GM03348 (cell line): ENCODE data around the gene ANKRD33B.

Experiments
- DNase-seq: peaks from one replicate; pipeline ENCODE4 v3.0.0; 2012; ENCODE audit warnings: low spot score

ANKRD33B gene

DNA sequence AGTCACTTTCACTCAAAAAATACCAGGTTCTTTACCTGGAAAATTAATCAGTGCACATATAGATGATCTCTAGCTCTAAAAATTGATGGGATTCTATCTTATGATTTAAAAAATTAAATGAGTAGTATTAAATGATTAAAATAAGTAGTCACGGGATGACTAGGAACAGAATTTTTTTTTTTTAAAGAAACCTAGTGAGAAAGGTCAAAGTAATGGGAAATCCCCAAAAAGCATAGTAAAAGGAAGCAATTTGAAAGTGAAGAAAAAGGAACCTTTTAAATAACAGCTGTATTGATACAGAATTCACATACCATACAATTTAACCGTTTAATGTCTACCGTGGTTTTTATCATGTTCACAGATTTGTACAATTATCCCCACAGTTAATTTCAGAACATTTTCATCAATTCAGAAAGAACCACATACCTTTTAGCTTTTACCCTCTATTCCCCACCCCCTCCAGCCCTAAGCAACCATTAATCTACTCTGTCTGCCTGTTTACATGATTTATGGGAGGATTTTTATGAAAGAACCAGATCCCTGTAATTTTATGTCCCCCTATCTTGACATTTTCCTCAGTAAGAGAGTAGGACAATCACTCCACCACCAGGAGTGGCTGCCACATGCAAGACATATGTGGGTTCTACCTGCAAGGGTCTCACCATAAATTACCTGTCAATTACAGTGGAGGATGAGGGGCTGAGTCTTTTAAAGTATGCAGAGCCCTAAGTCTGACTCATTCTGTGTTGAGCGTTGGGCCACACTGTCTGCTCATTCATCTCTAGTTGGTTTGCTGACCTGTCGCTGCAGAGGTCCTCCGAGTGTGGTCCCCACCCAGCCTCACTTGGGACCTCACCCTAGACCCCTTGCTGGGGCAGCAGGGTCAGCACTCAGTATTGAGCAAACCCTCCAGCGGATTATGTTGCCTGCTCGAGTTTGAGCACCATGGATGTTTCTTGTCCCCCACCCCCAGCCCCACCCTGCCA is 16.0 kb downstream of the ANKRD33B start:
- no peak for DNase-seq

DNA sequence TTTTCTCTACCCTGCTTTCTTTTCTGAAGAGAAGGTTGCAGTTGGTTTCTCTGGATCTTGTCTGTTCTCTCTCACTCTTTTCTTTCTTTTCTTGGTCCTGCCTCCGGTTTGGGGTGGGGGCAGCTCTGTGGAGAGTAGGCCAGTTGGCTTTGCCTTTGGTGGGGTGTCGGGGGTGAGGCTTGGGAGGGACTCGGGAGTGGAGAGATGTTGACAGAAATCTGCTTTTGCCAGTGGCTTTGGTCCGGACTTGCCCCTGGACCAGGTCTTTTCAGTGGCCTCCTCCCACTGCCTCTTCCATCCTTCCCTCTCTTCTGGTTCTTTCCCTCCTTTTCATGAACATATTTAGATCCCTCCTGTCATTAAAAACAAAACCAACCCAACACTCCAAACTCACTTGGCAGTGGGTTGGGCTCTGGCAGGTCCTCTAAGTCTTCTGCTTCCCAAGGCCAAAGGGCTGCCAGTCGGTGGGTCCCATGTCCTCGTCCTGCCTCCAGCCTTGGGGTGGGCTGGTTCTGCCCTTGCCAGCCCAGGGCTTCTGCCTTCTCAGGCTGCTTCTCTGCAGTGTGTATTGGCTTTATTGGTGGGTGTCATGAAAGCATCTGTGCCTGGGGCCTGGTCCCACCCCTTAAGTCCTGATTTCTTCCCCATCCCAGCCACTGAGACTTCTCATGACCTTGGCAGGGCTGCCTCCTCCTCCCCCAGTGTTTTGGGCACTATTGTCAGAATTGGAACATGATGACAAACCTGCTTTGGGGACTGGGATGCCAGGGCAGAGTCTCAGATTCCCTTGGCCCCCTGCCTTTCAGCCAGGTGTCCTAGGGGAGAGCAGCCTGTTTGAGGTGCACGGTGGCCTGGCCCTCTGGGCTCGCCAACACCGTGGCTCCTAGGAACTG is 16.9 kb downstream of the ANKRD33B start:
- DNase-seq = no peak

DNA sequence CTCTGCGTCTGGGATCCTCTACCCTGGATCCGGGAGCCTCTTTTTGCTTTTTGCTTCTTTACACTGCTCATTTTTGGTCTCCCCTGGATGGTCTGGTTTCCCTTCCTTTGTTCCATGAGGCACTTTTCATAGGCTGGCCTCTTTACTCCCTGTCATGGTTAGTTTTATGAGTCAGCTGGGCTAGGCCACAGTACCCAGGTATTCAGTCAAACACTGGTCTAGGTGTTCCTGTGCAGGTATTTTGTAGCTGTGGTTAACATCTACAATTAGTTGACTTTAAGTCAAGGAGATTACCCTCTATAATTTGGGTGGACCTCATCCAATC is 17.5 kb downstream of the ANKRD33B start:
- no peak for DNase-seq

DNA sequence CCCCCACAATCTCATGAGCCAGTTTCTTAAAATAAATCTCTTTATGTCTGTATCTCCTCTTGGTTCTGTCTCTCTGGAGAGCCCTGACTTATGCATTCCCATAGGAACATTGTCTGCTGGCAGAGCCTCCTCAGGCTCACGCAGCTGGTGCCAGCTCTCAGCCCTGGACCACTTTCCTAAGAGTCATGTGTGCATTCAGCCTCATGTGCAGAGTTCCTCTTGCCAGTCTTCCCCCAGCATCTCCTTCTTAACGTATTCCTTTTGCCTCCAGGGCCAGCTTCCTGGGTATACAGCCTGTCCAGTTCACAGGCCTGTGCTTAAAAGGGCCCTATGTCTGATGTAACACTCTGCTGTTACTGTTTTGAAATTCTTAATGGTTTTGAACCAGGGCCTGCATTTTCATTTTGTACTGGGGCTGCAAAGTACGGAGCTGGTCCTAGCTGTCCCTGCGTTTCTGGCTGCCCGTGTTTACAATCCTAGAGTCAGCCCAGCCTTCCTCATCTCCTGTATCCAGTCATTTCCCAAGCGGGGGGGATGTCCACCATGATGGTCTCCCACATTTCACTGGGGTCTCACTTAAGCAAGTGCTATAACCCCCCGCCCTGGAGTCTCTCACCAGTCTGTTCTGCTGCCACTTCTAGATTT is 18.1 kb downstream of the ANKRD33B start:
- DNase-seq = peak; percentile 57

DNA sequence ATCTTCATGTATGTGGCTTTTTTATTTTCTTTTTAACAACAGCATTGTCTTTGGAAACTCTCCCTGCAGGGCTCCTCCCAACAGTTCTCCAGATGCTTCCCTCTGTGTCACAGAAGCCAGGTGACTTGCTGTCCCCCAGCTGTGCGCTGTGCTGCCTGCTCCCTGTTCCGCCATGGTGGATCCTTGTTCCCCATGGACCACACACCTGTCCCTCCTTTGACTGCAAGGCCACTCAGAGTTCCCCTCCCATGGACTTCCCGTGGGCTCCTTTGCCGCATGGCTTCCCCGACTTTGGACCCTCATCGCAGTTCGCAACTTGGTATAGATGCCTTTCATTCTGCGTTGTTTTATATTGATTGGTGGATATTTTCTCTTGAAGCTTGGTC is 18.6 kb downstream of the ANKRD33B start:
- no peak for DNase-seq

DNA sequence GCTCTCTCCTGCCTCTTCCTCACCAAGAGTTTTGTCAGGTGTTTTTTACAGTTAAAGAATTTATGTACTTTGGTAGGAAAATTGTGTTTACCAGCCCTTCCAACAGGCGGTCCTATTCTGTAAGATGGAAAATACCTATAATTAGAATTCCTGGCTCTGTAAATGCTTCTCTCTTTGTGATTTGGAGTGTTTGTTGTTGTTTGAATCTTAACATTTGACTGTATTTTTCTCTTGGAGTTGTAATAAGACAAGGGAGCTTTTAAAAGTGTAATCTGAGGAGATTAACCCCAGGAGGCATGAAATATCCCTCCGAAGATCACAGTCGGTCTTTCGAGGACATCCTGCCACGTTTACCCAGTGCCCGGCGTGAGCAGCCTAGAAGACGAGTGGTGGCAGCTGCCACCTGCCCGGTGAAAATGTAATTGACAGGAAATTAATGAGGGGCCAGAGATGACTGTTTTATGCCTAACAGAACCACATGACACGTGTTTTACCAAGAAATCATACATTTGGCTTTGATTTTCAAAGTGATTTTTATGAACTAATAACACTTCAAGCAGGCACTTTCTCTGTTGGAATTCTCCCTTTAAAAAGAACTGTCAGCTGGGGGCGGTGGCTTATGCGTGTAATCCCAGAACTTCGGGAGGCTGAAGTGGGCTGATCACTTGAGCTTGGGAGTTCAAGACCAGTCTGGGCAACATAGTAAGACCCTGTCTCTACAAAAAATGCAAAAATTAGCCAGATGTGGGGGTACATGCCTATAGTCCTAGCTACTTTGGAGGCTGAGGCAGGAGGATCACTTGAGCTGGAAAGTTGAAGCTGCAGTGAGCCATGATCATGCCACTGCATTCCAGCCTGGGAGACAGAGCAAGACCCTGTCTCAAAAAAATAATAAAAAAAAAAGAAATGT is 20.0 kb downstream of the ANKRD33B start:
- DNase-seq = no peak

DNA sequence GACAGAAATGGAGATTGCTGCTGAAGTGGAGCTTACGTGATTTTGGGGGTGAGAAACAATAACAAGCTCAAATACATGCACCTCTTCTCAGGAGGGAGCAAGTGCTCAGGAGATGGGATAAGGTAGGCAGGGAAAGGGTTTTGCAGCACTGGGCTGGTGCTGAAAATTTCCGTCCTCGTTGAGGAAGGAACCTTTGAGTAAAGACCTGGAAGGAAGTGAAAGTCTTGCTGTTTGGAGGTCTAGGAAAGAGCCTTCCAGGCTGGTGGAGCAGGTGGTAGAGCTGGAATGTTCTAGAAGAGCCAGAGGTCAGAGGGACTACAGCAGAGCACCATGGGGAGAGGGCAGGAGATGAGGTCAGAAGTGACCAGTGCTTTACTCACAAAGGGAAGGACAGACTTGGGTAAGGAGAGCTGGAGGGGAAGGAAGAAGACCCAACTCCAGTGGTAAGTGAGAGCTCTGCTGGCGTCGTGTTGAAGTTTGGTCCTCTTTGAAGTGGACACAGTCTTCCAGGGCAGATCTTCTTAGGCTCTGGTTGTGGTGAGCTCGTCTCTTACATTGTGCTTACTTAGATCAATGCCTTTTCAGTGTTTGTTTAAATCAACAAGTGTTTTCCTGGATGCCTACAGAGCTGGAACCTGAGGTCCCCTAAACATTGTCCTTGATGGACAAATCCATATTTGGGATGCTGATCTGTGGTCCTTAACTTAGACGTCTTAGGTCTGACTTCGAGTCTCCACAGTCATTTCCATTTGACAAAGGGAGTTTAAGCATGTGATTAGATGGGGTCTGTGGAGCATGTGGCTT is 21.0 kb downstream of the ANKRD33B start:
- no peak for DNase-seq

DNA sequence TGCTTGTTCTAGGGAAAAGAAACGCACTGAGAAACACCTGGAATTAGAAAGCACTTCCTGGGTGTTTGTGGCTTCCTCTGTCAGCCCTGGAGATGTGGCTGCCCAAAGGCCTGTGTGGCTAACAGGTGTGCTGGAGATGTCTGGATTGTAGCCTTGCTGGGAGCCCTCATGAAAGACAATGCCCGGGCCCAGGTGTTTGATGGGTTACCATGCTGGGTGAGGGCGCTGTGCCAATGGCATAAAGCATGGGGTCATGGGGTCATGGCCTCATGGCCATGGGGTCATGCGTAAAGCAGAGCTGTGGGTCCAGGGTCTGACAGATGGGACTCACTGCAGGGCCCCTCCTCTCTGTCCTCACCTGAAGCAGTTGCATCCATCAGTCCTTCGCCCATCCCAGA is 21.6 kb downstream of the ANKRD33B start:
- no peak for DNase-seq

DNA sequence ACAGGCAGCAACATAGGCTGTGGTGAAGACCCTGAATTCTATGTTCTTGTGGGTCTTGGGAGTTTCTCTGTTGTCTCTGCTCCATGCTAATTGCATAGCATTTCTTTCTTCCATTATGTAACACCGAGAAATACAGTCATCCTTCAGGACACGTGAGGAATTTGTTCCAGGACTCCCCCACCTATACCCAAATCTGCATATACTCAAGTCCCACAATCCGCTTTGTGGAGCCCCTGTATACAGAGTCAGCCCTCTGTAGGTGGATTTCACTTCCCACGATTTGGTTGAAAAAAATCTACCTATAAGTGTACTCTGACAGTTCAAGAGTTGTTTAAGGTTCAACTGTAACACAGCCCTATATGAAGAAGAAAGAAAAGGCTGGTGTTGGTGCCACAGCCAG is 22.1 kb downstream of the ANKRD33B start:
- DNase-seq = no peak

DNA sequence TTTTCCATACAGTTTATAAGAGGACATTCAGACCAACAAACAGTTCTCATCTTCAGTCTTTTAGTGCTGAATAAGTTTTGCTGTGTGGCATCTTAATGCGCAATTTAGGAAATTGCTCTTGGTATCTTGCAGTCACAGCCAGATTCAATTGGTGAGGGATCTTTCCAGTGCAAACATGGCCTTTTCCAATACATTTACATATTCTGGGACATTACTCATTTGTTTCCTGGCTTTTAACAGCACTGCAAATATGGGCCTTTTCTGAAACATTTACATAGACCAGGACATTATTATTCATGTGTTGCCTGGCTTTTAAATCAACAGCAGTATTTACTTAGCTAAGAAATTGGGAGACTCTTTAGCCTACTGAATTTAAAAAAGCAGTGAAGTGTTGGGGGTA is 22.7 kb downstream of the ANKRD33B start:
- no peak for DNase-seq

DNA sequence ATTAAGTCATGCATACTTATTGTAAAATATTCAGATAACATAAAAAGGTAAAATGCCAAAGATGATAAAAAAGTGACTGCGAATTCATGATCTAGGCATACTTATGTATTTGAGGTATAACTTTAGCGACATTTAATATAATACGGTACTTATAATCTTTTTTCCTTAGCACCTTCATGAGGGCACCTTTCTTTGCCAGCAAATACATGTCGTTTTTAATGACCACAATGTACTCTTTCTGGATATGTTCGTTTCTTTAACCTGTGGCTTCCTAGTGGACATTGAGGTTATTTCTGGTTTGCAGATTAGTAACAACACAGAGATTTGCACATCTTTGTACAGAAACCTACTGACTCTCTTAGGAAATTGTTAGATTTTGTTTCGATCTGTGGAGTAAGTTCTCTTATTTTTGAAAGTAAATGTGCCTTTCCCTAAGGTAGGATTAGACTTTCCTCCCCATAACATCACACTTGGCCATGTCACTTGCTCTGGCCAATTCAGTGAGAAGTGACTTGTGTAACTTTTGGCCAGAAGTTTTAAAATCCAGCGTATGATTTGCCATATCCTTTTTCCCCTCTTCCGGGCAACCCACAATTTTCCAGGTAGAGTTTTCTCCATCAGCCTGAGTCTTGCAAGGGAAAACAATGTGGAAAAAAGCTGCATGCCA is 24.4 kb downstream of the ANKRD33B start:
- no peak for DNase-seq

DNA sequence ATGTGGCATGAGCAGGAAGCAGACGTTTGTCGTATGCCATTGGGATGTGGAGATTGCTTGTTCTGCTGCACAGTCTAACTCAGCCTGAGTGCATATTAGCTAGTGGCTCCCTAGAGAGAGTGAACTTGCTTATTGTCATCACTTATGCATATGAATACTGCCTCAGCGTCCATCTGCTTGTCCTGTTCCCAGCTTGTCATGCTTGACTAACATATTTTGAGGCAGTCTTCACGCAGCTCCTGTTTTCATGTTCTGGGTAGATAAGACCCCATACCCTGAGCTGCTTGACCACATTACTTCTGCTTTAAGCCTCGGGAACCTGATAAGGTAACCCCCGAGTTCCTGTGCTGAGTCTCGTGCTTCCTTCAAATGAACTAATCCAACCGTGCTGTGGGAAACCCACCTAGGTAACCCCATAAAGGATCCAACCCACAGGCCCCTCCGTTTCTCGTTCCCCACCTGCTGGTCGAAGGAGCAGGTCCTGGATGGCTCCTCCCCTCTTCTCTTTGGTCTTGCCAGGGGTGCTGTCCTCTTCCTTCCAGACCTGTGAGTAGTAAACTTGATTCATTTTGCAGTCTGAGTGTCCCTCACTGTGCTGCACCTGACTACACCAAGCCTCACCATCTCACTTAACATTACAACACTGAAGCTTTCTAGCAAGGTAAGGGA is 25.0 kb downstream of the ANKRD33B start:
- DNase-seq = no peak

DNA sequence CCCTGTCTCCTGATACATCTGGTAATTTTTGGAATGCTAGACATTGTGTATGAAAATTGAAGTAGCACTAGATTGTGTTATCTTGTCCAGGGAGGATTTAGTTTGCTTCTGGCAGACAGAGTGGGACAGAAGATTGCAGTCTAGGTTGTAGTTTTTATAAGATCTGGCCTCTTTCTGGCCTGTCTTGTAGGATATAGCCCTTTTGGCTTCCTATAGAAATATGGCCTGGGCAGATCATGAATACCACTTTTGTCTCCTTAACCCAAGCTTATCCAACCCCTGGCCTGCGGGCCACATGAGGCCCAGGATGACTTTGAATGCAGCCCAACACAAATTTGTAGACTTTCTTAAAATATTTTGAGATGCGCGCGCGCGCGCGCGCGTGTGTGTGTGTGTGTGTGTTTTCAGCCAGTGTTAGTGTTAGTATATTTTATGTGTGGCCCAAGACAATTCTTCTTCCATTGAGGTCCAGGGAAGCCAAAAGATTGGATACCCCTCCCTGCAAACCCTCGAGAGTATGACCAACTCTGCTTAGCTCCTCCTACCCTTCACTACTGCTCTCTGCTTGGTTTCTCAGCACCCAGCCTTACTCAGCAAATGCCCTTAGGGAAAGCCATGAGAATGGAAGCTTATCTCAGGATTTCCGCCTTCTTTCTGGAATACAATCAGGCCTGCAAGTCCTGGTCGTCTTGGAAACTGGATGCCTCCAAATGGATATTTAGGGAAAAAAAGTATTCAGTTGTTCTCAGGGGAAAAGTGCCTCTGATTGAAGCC is 26.5 kb downstream of the ANKRD33B start:
- DNase-seq = no peak

DNA sequence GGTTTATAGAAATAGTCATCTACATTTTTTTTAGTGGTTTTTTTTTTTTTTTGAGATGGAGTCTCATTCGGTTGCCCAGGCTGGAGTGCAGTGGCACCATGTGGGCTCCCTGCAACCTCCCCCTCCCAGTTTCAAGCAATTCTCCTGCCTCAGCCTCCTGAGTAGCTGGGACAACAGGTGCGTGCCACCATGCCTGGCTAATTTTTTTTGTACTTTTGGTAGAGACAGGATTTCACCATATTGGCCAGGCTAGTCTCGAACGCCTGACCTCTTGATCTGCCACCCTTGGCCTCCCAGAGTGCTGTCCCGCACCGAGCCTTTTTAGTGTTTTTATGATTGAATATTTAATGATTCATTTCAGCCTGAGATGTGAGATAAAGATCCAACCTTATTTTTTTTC is 27.3 kb downstream of the ANKRD33B start:
- no peak for DNase-seq

DNA sequence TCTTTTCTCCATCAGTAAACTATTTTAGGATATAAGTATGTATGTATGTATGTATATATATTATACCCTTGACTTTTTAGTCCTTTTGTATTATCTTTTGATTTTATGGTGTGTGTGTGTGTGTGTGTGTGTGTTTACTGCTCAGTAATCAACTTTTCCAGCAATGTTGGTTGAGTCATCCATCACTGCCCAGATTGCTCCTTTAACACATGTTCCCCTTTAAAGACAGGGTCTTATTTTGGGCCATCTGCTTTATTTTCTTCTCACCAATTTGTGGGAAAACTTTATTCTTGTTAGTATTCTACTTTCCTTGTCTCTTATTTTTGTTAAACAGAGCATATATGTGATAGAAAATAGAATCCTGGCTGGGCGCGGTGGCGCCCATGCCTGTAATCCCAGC is 28.1 kb downstream of the ANKRD33B start:
- no peak for DNase-seq

DNA sequence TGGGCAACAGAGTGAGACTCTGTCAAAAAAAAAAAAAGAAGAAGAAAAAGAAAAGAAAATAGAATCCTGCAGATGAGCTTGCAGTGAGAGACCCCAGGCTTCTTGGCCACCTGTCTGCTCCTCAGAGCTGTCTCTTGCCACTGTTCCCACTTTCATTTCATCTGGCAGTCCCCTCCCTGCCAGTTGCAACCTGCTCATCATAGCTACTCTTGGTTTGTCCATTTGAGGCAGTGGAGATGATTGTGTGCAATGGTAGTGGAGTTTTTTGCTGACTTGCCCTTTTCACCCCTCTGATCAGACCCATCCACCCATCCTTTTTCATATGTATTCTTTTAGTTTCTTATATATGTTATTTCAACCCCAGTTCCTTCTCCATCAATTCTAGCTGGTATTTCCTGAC is 28.7 kb downstream of the ANKRD33B start:
- DNase-seq = no peak

DNA sequence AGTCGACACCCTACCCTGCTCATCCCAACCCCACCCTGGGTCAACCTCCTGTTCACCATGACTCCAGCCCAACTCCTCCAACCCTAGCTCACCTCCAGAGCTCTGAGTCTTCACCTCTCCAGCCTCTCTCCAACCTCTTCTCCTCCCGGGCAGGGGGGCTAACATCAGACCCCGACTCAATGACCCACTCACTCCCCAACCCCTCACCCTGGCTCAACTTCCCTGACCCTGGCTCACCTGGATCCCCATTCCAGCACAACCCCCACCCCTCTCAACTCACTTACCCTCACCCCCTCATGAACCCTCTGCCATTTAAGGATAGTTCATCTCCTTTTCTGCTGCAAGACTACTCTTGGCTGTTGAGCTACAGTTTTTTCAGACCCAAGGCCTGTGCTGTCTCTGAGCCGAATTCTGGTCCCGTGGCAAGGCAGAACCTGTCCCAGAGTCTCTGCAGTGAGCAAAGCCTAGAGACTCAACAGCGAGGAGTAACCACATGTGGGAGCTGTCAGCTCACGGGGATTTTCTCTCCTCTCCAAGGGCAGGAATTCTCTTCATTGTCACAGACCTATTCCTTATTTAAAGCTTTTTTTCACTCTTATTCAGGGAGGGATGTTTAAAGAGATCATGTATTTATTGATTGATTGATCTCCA is 29.8 kb downstream of the ANKRD33B start:
- no peak for DNase-seq

DNA sequence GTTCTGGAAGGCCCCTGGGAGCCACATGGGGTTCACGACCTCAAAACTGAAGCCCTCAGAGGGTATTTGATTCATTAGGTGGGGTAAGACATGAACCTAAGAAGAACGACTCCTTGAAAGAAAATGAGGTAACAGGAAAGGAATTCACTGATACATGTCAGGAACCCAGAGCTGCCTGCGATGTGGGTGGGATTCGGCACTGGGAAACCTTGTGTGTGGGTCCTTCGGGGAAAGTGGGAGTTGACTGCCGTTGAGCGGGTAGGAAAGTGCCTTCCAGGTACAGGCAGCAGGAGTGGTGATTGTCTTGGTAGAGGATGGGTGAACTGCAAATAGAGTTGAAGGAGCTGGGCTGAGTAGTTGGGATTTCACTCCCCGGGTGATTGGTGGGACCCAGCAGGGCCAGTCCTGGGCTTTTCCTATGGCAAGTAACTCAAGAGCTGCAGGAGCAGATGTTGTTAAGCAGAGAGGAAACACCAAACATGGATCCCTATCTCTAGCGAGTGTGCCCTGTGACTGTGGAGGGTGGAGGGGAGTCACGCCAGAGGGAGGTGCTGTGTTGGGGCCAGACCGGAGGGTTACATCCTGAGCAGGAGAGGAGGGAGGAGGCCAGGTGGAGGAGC is 30.8 kb downstream of the ANKRD33B start:
- no peak for DNase-seq
